Adipocyte (in vitro differentiated cells): ENCODE data around the gene OR5A2.

Experiments used
- DNase-seq: peaks from one replicate; pipeline ENCODE4 v3.0.0-alpha.2; 2015; ENCODE audit warnings: low read depth
- H3K27me3 ChIP-seq: replicated peaks from 2 replicates; pipeline ENCODE4 v1.7.0; 2013; ENCODE audit warnings: mild to moderate bottlenecking, low read length, moderate library complexity; ENCODE audit not compliant: control insufficient read depth, insufficient read depth
- H3K36me3 ChIP-seq: 2 replicates; pipeline ENCODE4 v1.7.0; 2013; ENCODE audit warnings: low read length, mild to moderate bottlenecking, moderate library complexity; ENCODE audit not compliant: control insufficient read depth, insufficient read depth, severe bottlenecking
- H3K4me1 ChIP-seq: 2 replicates; pipeline ENCODE4 v1.7.0; 2013; ENCODE audit warnings: mild to moderate bottlenecking, low read length, moderate library complexity; ENCODE audit not compliant: control insufficient read depth, insufficient read depth
- H3K4me3 ChIP-seq: 2 replicates; pipeline ENCODE4 v1.7.0; 2013; ENCODE audit warnings: mild to moderate bottlenecking, low read length, moderate library complexity
- H3K9ac ChIP-seq: 2 replicates; pipeline ENCODE4 v1.7.0; 2013; ENCODE audit warnings: mild to moderate bottlenecking, low read length, moderate library complexity
- H3K9me3 ChIP-seq: 2 replicates; pipeline ENCODE4 v1.7.0; 2013; ENCODE audit warnings: mild to moderate bottlenecking, low read length, moderate library complexity; ENCODE audit not compliant: control insufficient read depth

Gene OR5A2

GRCh38 chr11:59427068-59427382 is 812 bp upstream of the OR5A2 start:
- DNase-seq: no peak
- no peak overlapping the region for H3K4me3 ChIP-seq
- H3K9ac ChIP-seq: no peak overlapping the region
- H3K4me1 ChIP-seq: no peaks in the 10 kb centered on the region
- no peaks in the 10 kb centered on the region for H3K9me3 ChIP-seq
- peaks cover 10% of the 10 kb centered on the region for H3K27me3 ChIP-seq
- H3K36me3 ChIP-seq: no peaks in the 10 kb centered on the region

- H3K9ac ChIP-seq: no peak overlapping the region
- no peak for DNase-seq
These were observed 1.1 kb downstream of the OR5A2 start for GRCh38 chr11:59425131-59425530.

GRCh38 chr11:59423835-59424234 is 2.4 kb downstream of the OR5A2 start:
- Histone ChIP-seq H3K4me1 (no peaks in the 10 kb centered on the region), H3K9me3 (no peaks in the 10 kb centered on the region), H3K36me3 (no peaks in the 10 kb centered on the region), H3K4me3 (no peak overlapping the region), H3K9ac (no peak overlapping the region), H3K27me3 (peaks cover 12% of the 10 kb centered on the region)
- DNase-seq: no peak

More at GRCh38 chr11:59425131-59425530, 1.1 kb downstream of the OR5A2 start:
- Histone ChIP-seq H3K27me3 (peaks cover 12% of the 10 kb centered on the region), H3K36me3 (no peaks in the 10 kb centered on the region), H3K9me3 (no peaks in the 10 kb centered on the region), H3K4me3 (no peak overlapping the region), H3K4me1 (no peaks in the 10 kb centered on the region)

- no peak overlapping the region for H3K9ac ChIP-seq
- no peaks in the 10 kb centered on the region for H3K4me1 ChIP-seq
- H3K9me3 ChIP-seq: peaks cover 3% of the 10 kb centered on the region
- H3K27me3 ChIP-seq: peaks cover 4% of the 10 kb centered on the region
- no peaks in the 10 kb centered on the region for H3K36me3 ChIP-seq
- no peak overlapping the region for H3K4me3 ChIP-seq
- DNase-seq: no peak
These were observed 8.1 kb downstream of the OR5A2 start for GRCh38 chr11:59418156-59418555.

- peaks cover 6% of the 10 kb centered on the region for H3K9me3 ChIP-seq
- no peak overlapping the region for H3K9ac ChIP-seq
- no peak overlapping the region for H3K4me3 ChIP-seq
- no peak for DNase-seq
- peaks cover 2% of the 10 kb centered on the region for H3K27me3 ChIP-seq
- H3K4me1 ChIP-seq: no peaks in the 10 kb centered on the region
- H3K36me3 ChIP-seq: no peaks in the 10 kb centered on the region
These were observed 9.2 kb downstream of the OR5A2 start for GRCh38 chr11:59417023-59417422.

GRCh38 chr11:59416613-59417012 is 9.6 kb downstream of the OR5A2 start:
- peaks cover 6% of the 10 kb centered on the region for H3K9me3 ChIP-seq
- H3K4me1 ChIP-seq: no peaks in the 10 kb centered on the region
- H3K4me3 ChIP-seq: no peak overlapping the region
- DNase-seq: no peak
- no peaks in the 10 kb centered on the region for H3K36me3 ChIP-seq
- no peaks in the 10 kb centered on the region for H3K27me3 ChIP-seq
- H3K9ac ChIP-seq: no peak overlapping the region

- Histone ChIP-seq H3K9me3 (peaks cover 20% of the 10 kb centered on the region), H3K27me3 (no peaks in the 10 kb centered on the region), H3K36me3 (no peaks in the 10 kb centered on the region), H3K4me1 (no peaks in the 10 kb centered on the region), H3K4me3 (no peak overlapping the region), H3K9ac (no peak overlapping the region)
- no peak for DNase-seq
These were observed 11.1 kb downstream of the OR5A2 start for GRCh38 chr11:59415111-59415510.

- H3K4me1 ChIP-seq: no peaks in the 10 kb centered on the region
- no peak for DNase-seq
- H3K9ac ChIP-seq: no peak overlapping the region
- H3K9me3 ChIP-seq: peaks cover 34% of the 10 kb centered on the region
- H3K36me3 ChIP-seq: no peaks in the 10 kb centered on the region
- no peak overlapping the region for H3K4me3 ChIP-seq
- no peaks in the 10 kb centered on the region for H3K27me3 ChIP-seq
These were observed 12.6 kb downstream of the OR5A2 start for GRCh38 chr11:59413646-59414045.

GRCh38 chr11:59403546-59403945 is 22.7 kb downstream of the OR5A2 start:
- H3K9me3 ChIP-seq: peaks cover 21% of the 10 kb centered on the region
- no peak for DNase-seq
- no peaks in the 10 kb centered on the region for H3K36me3 ChIP-seq
- H3K4me3 ChIP-seq: no peak overlapping the region
- H3K27me3 ChIP-seq: no peaks in the 10 kb centered on the region
- no peak overlapping the region for H3K9ac ChIP-seq
- H3K4me1 ChIP-seq: no peaks in the 10 kb centered on the region

- no peaks in the 10 kb centered on the region for H3K36me3 ChIP-seq
These were observed 25.0 kb downstream of the OR5A2 start for GRCh38 chr11:59401262-59401552.

GRCh38 chr11:59400461-59401261 is 25.6 kb downstream of the OR5A2 start:
- Histone ChIP-seq H3K4me1 (no peaks in the 10 kb centered on the region), H3K9me3 (peaks cover 15% of the 10 kb centered on the region), H3K27me3 (no peaks in the 10 kb centered on the region), H3K4me3 (no peak overlapping the region), H3K9ac (no peak overlapping the region), H3K36me3 (no peaks in the 10 kb centered on the region)
- no peak for DNase-seq

More at GRCh38 chr11:59401262-59401552, 25.0 kb downstream of the OR5A2 start:
- peak; percentile 1 for DNase-seq
- Histone ChIP-seq H3K9ac (no peak overlapping the region), H3K27me3 (no peaks in the 10 kb centered on the region), H3K9me3 (peaks cover 15% of the 10 kb centered on the region), H3K4me3 (no peak overlapping the region), H3K4me1 (no peaks in the 10 kb centered on the region)

GRCh38 chr11:59394186-59394585 is 32.0 kb downstream of the OR5A2 start:
- no peak for DNase-seq
- H3K4me1 ChIP-seq: no peaks in the 10 kb centered on the region
- H3K9me3 ChIP-seq: no peaks in the 10 kb centered on the region
- H3K27me3 ChIP-seq: no peaks in the 10 kb centered on the region
- H3K36me3 ChIP-seq: no peaks in the 10 kb centered on the region
- no peak overlapping the region for H3K4me3 ChIP-seq
- H3K9ac ChIP-seq: no peak overlapping the region
